GM12865 (cell line): ENCODE measurements around the gene TRIM40.

Source experiments
- DNase-seq: peaks from one replicate; pipeline ENCODE4 v3.0.0; 2010; ENCODE audit warnings: low read depth
- H3K4me3 ChIP-seq: 2 replicates; pipeline ENCODE4 v1.5.1; 2011; ENCODE audit warnings: mild to moderate bottlenecking, low read depth, low read length, control low read depth
- TF ChIP-seq, protein P1 (sequence below): IDR thresholded peaks from 2 replicates; pipeline ENCODE4 v1.5.1; 2011; ENCODE audit warnings: low read length, control low read depth, low read depth, inconsistent platforms; ENCODE audit not compliant: insufficient read depth; ENCODE audit errors: missing control alignments

The TRIM40 gene

DNA sequence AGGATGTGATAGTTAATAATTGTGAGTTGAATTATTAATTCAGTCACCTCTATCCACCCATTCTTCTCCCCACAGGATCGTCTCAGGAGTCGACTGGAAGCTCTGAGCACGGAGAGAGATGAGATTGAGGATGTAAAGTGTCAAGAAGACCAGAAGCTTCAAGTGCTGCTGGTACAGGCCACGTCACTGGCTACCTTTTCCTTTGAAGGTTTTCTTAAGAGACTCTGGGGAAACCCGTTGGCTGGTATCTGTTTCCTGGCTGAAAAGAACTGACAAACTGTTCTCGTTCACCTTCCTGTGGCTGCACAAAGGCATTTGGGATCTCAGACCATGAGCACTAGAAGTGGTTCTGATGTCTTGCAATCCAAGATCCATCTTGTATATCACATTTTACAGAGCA is 31.2 kb downstream of the TRIM40 start:
- peak; percentile 50 for DNase-seq
- TF ChIP-seq, protein P1, sequence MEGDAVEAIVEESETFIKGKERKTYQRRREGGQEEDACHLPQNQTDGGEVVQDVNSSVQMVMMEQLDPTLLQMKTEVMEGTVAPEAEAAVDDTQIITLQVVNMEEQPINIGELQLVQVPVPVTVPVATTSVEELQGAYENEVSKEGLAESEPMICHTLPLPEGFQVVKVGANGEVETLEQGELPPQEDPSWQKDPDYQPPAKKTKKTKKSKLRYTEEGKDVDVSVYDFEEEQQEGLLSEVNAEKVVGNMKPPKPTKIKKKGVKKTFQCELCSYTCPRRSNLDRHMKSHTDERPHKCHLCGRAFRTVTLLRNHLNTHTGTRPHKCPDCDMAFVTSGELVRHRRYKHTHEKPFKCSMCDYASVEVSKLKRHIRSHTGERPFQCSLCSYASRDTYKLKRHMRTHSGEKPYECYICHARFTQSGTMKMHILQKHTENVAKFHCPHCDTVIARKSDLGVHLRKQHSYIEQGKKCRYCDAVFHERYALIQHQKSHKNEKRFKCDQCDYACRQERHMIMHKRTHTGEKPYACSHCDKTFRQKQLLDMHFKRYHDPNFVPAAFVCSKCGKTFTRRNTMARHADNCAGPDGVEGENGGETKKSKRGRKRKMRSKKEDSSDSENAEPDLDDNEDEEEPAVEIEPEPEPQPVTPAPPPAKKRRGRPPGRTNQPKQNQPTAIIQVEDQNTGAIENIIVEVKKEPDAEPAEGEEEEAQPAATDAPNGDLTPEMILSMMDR: no peak
- H3K4me3 ChIP-seq: no peak overlapping the region

DNA sequence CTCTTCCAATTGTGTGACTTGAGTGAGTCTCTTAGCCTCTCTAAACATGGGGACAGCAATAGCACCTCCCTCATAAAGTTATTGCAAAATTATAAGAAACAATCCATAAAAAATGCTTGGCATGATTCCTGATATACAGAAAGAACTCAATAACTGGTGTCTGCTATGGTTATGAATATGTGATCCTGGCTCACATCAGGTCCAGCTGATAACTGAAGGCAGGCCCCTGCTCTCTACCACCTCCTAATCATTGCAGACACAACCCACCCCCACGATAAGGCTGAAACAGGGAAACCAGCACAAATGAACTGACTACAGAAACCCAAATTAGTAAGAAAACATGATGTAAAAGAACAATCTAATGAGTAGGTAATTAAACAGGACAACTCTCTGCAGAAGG is 32.8 kb downstream of the TRIM40 start:
- no peak for DNase-seq
- TF ChIP-seq, protein P1: no peak
- no peak overlapping the region for H3K4me3 ChIP-seq

DNA sequence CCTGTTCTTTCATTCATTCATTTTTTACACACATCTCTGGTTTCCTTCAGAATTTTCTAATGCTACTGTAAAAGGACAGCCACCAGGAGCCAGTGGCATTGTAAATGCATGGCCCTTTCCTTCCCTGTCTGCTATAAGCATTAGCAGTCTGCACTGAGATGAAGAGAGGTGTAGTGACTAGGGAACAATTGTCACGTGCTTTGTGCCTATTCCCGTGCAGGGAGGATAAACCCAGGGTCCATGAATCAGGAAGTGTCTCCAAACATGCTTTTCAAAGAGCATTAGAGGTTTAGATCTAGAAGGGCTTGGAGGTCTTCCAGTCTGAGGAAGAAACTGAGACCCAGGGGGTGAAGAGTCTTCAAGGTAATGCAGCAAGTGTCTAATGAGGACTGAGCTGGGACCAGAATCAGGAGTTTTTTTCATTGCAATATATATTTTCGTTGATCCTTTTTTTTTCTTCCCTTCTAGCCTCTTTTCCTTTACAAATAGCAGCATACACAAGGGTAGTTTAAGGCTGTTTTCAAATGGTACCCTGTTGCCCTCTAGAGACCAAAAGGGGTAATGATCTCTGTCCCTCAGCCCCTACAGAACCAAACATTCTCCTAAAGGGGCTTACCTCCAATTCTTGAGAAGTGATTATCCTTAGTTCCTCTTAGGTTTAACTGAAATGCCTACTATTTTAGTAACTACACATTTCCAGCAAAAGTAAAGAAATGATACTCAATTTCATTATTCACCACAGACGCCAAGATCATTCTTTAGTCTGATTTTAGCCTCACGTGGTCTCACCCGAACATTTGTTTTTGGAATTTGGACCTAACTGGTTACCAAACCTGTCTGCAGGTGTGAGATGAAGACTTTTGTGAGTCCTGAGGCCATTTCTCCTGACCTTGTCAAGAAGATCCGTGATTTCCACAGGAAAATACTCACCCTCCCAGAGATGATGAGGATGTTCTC is 34.0 kb downstream of the TRIM40 start:
- TF ChIP-seq, protein P1: peak; percentile 78
- H3K4me3 ChIP-seq: no peak overlapping the region
- peak; percentile 58 for DNase-seq

DNA sequence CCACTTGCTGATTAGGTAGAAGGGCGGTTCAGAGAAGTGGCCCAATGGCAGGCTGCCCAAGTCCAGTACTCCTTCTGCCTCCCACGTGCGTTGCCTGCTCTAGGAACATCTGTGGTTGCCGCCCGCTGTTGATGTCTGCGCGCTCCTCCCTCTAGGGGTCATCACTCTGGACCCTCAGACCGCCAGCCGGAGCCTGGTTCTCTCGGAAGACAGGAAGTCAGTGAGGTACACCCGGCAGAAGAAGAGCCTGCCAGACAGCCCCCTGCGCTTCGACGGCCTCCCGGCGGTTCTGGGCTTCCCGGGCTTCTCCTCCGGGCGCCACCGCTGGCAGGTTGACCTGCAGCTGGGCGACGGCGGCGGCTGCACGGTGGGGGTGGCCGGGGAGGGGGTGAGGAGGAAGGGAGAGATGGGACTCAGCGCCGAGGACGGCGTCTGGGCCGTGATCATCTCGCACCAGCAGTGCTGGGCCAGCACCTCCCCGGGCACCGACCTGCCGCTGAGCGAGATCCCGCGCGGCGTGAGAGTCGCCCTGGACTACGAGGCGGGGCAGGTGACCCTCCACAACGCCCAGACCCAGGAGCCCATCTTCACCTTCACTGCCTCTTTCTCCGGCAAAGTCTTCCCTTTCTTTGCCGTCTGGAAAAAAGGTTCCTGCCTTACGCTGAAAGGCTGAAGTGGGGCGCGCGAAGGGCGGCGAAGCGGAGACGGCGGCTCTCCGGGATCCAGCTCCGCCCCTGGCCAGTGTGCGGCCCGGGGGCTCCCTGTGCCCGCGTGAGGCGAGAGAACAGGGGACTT is 35.9 kb downstream of the TRIM40 start:
- DNase-seq: no peak
- no peak overlapping the region for H3K4me3 ChIP-seq
- TF ChIP-seq, protein P1: no peak

DNA sequence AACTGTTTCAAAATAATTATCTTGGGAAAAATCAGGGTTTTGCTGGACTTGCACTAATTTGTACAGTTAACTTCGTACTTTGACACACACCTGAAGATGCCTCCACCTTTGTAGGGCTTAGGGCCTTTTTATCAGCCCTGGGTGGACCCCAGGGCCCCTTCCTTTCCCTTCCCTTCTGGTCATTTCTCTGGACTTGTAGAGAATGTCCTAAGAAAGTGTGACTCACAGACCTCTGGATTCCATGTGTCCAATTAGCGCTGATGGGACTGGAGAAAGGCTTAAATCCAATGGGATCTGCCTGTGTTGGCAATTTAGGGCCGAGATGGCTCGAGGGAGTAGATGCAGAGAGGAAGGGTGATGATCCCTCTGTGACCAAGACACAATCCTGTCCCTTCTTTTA is 36.7 kb downstream of the TRIM40 start:
- DNase-seq: no peak
- no peak overlapping the region for H3K4me3 ChIP-seq
- TF ChIP-seq, protein P1: no peak

DNA sequence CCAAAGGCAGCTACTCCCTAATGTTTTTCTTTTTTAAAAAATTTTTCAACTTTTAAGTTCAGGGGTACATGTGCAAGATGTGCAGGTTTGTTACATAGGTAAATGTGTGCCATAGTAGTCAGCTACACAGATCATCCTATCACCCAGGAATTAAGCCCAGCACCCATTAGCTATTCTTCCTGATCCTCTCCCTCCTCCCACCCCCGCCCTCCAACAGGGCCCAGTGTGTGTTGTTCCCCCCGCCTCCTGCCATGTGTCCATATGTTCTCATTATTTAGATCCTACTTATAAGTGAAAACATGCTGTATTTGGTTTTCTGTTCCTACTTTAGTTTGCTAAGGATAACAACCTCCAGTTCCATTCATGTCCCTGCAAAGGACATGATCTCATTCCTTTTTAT is 39.8 kb downstream of the TRIM40 start:
- no peak for DNase-seq
- no peak overlapping the region for H3K4me3 ChIP-seq
- TF ChIP-seq, protein P1: no peak
